Endodermal cell (in vitro differentiated cells): ENCODE data around the gene LMTK2. TPM values are rescaled to one million over a fixed set of nuclear protein-coding genes. Genes with fewer than 3 reads are reported as not detected.

Experiments used
- DNase-seq: peaks from one replicate; pipeline ENCODE4 v3.0.0-alpha.2; 2017
- H3K27ac ChIP-seq: 2 replicates; pipeline ENCODE4 v1.5.1; 2013; ENCODE audit warnings: mild to moderate bottlenecking, low read depth, low read length, moderate library complexity
- H3K27me3 ChIP-seq: 2 replicates; pipeline ENCODE4 v1.6.1; 2013; ENCODE audit warnings: mild to moderate bottlenecking, low read length, moderate library complexity; ENCODE audit not compliant: insufficient read depth, control insufficient read depth, poor library complexity, severe bottlenecking
- H3K36me3 ChIP-seq: 2 replicates; pipeline ENCODE4 v1.7.0; 2013; ENCODE audit warnings: mild to moderate bottlenecking, low read length, moderate library complexity; ENCODE audit not compliant: control insufficient read depth, insufficient read depth
- H3K4me1 ChIP-seq: one replicate; pipeline ENCODE4 v1.7.0; 2013; ENCODE audit warnings: low read length; ENCODE audit not compliant: control insufficient read depth, insufficient read depth
- H3K4me3 ChIP-seq: 2 replicates; pipeline ENCODE4 v1.5.1; 2013; ENCODE audit warnings: mild to moderate bottlenecking, low read length, moderate library complexity
- H3K9ac ChIP-seq: 2 replicates; pipeline ENCODE4 v1.6.1; 2013; ENCODE audit warnings: mild to moderate bottlenecking, low read length, moderate library complexity; ENCODE audit not compliant: poor library complexity, severe bottlenecking; ENCODE audit errors: extremely low read depth
- H3K9me3 ChIP-seq: 2 replicates; pipeline ENCODE4 v1.6.1; 2013; ENCODE audit warnings: mild to moderate bottlenecking, low read length, moderate library complexity; ENCODE audit not compliant: control insufficient read depth
- H3K27ac Mint-ChIP-seq: 2 replicates; pipeline ENCODE4 v1.8.0; 2020; ENCODE audit warnings: mixed read lengths
- H3K27me3 Mint-ChIP-seq: 2 replicates; pipeline ENCODE4 v1.8.0; 2021; ENCODE audit warnings: mild to moderate bottlenecking, mixed read lengths; ENCODE audit not compliant: insufficient read depth
- H3K36me3 Mint-ChIP-seq: 2 replicates; pipeline ENCODE4 v1.8.0; 2020; ENCODE audit warnings: low read depth, mixed read lengths
- H3K4me1 Mint-ChIP-seq: 2 replicates; pipeline ENCODE4 v1.8.0; 2020; ENCODE audit warnings: mixed read lengths
- H3K4me3 Mint-ChIP-seq: 2 replicates; pipeline ENCODE4 v1.8.0; 2020; ENCODE audit warnings: mild to moderate bottlenecking, moderate library complexity, mixed read lengths
- H3K9me3 Mint-ChIP-seq: 2 replicates; pipeline ENCODE4 v1.8.0; 2020; ENCODE audit warnings: mild to moderate bottlenecking, mixed read lengths
- CTCF ChIP-seq: fragments of 200-600 bp; sonication (generic); conservative IDR thresholded peaks from 2 replicates; pipeline ENCODE4 v1.5.0; 2021; ENCODE audit warnings: antibody characterized with exemption, mild to moderate bottlenecking
- WGBS, 2 experiments: methylation state at CpG; one replicate each; pipeline versions ENCODE4 v1.1.5 to v1.1.7; 2013; ENCODE audit warnings: missing lambda C conversion rate in 2 of 2, mixed read lengths in 1 of 2; ENCODE audit not compliant: insufficient coverage in 1 of 2, insufficient read length in 1 of 2; 5-methylcytosine and 5-hydroxymethylcytosine counted together
- total RNA-seq, 2 donors: library from RNA; stranded (reverse); fragmentation: NEBNext Ultra II Directional in 1 of 2; extraction: Animal tissue kit (Norgen Biotek cat#: 25700) in 1 of 2; gene quantifications; 2 replicates in 1 of 2; 3 replicates in 1 of 2; pipeline ENCODE4 v1.2.1, GENCODE V29; 2021

Gene LMTK2
- total RNA-seq, 2 donors from 2014 or later: 23.5 to 25.6 TPM

GRCh38 chr7:98223898-98224700, 117.4 kb downstream of the LMTK2 start:
- Histone ChIP-seq H3K27ac (no peak overlapping the region), H3K9ac (no peak overlapping the region), H3K36me3 (peaks cover 4% of the 10 kb centered on the region), H3K27me3 (no peaks in the 10 kb centered on the region), H3K9me3 (no peaks in the 10 kb centered on the region), H3K4me1 (no peaks in the 10 kb centered on the region), H3K4me3 (no peak overlapping the region)
- peaks cover 12% of the 10 kb centered on the region for H3K36me3 Mint-ChIP-seq
- no peak overlapping the region for H3K4me3 Mint-ChIP-seq
- no peaks in the 10 kb centered on the region for H3K27me3 Mint-ChIP-seq
- TF ChIP-seq CTCF: no peak
- WGBS, 2 experiments: 93 to 94% methylated on average over 9 to 21 of the region's 21 CpGs
- H3K27ac Mint-ChIP-seq: no peak overlapping the region
- no peaks in the 10 kb centered on the region for H3K9me3 Mint-ChIP-seq
- DNase-seq: no peak
- no peaks in the 10 kb centered on the region for H3K4me1 Mint-ChIP-seq

GRCh38 chr7:98224701-98225181, 118.1 kb downstream of the LMTK2 start:
- no peak overlapping the region for H3K9ac ChIP-seq
- no peak overlapping the region for H3K4me3 Mint-ChIP-seq
- H3K4me3 ChIP-seq: no peak overlapping the region
- no peak for TF ChIP-seq CTCF
- H3K27me3 ChIP-seq: no peaks in the 10 kb centered on the region
- peaks cover 12% of the 10 kb centered on the region for H3K36me3 Mint-ChIP-seq
- no peak overlapping the region for H3K27ac ChIP-seq
- WGBS, 2 experiments: 92% methylated on average over 7 to 21 of the region's 21 CpGs
- H3K9me3 Mint-ChIP-seq: no peaks in the 10 kb centered on the region
- no peaks in the 10 kb centered on the region for H3K4me1 Mint-ChIP-seq
- peaks cover 4% of the 10 kb centered on the region for H3K36me3 ChIP-seq
- H3K27me3 Mint-ChIP-seq: no peaks in the 10 kb centered on the region
- H3K9me3 ChIP-seq: no peaks in the 10 kb centered on the region
- H3K27ac Mint-ChIP-seq: no peak overlapping the region
- no peaks in the 10 kb centered on the region for H3K4me1 ChIP-seq
- no peak for DNase-seq

- Histone ChIP-seq H3K9ac (no peak overlapping the region), H3K36me3 (peaks cover 4% of the 10 kb centered on the region), H3K27me3 (no peaks in the 10 kb centered on the region), H3K4me1 (no peaks in the 10 kb centered on the region), H3K4me3 (no peak overlapping the region), H3K27ac (no peak overlapping the region), H3K9me3 (no peaks in the 10 kb centered on the region)
- DNase-seq: no peak
- H3K27me3 Mint-ChIP-seq: no peaks in the 10 kb centered on the region
- H3K4me1 Mint-ChIP-seq: no peaks in the 10 kb centered on the region
- peaks cover 14% of the 10 kb centered on the region for H3K36me3 Mint-ChIP-seq
- 89 to 98% methylated on average over 7 to 16 of the region's 16 CpGs for WGBS, 2 experiments
- no peak for TF ChIP-seq CTCF
- H3K4me3 Mint-ChIP-seq: no peak overlapping the region
- H3K9me3 Mint-ChIP-seq: no peaks in the 10 kb centered on the region
- no peak overlapping the region for H3K27ac Mint-ChIP-seq
Observed at GRCh38 chr7:98225913-98226614, 119.4 kb downstream of the LMTK2 start.
